Measurements from ENCODE around the gene PLEK. TPM values are rescaled to one million over a fixed set of nuclear protein-coding genes. Genes with fewer than 3 reads are reported as not detected.

PLEK gene
- total RNA-seq, 1 experiment from 2014 or later: not detected

GRCh38 chr2:68417926-68418325 lies 52.8 kb downstream of the PLEK start:
- Mint-ChIP-seq H3K4me3 (ENCODE audit: low read depth, unreplicated experiment) (no peak overlapping the region), H3K9me3 (ENCODE audit: low read depth, unreplicated experiment) (no peaks in the 10 kb centered on the region), H3K27me3 (ENCODE audit: unreplicated experiment) (peaks cover 47% of the 10 kb centered on the region), H3K36me3 (ENCODE audit: insufficient read depth, unreplicated experiment) (no peaks in the 10 kb centered on the region), H3K27ac (ENCODE audit: unreplicated experiment) (no peak overlapping the region), H3K4me1 (ENCODE audit: low read depth, unreplicated experiment) (no peaks in the 10 kb centered on the region)
- TF ChIP-seq CTCF (IDR thresholded peaks at IDR 0.05; ENCODE audit: unreplicated experiment): no peak
- no peak for DNase-seq
- intact Hi-C loops (cut with micrococcal nuclease; ENCODE audit: unreplicated experiment): no loop called here
- CTCF ChIA-PET: interaction anchor here (0.9 kb wide), 1 partner anchor 23 kb away, joined by 3 read pairs; no protein-coding TSS in a partner anchor
- BruUV-seq (replicated peaks): no TSS peak

- Mint-ChIP-seq H3K27me3 (ENCODE audit: unreplicated experiment) (peaks cover 47% of the 10 kb centered on the region), H3K36me3 (ENCODE audit: insufficient read depth, unreplicated experiment) (no peaks in the 10 kb centered on the region), H3K27ac (ENCODE audit: unreplicated experiment) (no peak overlapping the region), H3K4me3 (ENCODE audit: low read depth, unreplicated experiment) (no peak overlapping the region), H3K4me1 (ENCODE audit: low read depth, unreplicated experiment) (no peaks in the 10 kb centered on the region), H3K9me3 (ENCODE audit: low read depth, unreplicated experiment) (no peaks in the 10 kb centered on the region)
- intact Hi-C loops (cut with micrococcal nuclease; ENCODE audit: unreplicated experiment): no loop called here
- no peak for TF ChIP-seq CTCF (IDR thresholded peaks at IDR 0.05; ENCODE audit: unreplicated experiment)
- no TSS peak for BruUV-seq (replicated peaks)
- no peak for DNase-seq
- CTCF ChIA-PET: interaction anchor here (0.9 kb wide), 1 partner anchor 22 kb away, joined by 3 read pairs; no protein-coding TSS in a partner anchor
Observed at GRCh38 chr2:68418419-68418818, 53.3 kb downstream of the PLEK start.

GRCh38 chr2:68418855-68419254 lies 53.8 kb downstream of the PLEK start:
- no peak for DNase-seq
- CTCF ChIA-PET: interaction anchor here (0.9 kb wide), 1 partner anchor 22 kb away, joined by 3 read pairs; no protein-coding TSS in a partner anchor
- H3K36me3 Mint-ChIP-seq (ENCODE audit: insufficient read depth, unreplicated experiment): no peaks in the 10 kb centered on the region
- TF ChIP-seq CTCF (IDR thresholded peaks at IDR 0.05; ENCODE audit: unreplicated experiment): no peak
- no peaks in the 10 kb centered on the region for H3K4me1 Mint-ChIP-seq (ENCODE audit: low read depth, unreplicated experiment)
- no peak overlapping the region for H3K4me3 Mint-ChIP-seq (ENCODE audit: low read depth, unreplicated experiment)
- intact Hi-C loops (cut with micrococcal nuclease; ENCODE audit: unreplicated experiment): no loop called here
- no peaks in the 10 kb centered on the region for H3K9me3 Mint-ChIP-seq (ENCODE audit: low read depth, unreplicated experiment)
- H3K27me3 Mint-ChIP-seq (ENCODE audit: unreplicated experiment): peaks cover 47% of the 10 kb centered on the region
- no peak overlapping the region for H3K27ac Mint-ChIP-seq (ENCODE audit: unreplicated experiment)
- BruUV-seq (replicated peaks): no TSS peak

DNA sequence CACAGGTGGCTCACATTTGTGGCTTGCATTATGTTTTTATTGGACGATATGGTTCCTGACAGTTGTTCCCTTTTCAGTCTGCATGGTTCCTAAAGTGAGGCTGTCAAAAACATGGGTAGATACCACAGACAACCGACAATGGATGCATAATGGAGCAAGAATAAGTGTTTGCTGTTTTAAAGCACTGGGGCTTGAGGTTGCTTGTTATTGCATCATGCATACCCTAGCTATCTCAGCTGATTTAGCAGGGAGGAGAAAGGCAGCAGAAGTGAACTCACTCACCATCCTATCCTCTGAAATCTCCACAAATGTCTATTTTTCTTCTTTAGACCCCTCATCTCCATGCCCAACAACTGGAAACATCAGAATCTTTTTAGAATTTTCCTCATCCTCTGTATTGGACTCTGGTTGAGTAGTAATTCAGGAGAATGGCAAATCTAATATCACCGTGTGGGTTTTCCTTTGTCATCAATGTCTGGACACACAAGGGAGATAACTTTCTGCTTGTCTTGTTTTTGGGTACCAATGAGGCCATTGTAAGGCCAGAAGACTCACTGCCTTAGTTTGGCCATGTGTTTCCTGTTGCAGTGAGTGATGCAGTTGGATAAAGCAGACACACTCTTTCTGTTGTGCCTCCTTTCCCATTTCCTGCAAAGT lies 55.3 kb downstream of the PLEK start:
- intact Hi-C loops (cut with micrococcal nuclease; ENCODE audit: unreplicated experiment): no loop called here

More for the DNA sequence above, 55.3 kb downstream of the PLEK start:
- CTCF ChIA-PET: no interaction called here
- Mint-ChIP-seq H3K36me3 (ENCODE audit: insufficient read depth, unreplicated experiment) (no peaks in the 10 kb centered on the region), H3K27ac (ENCODE audit: unreplicated experiment) (no peak overlapping the region), H3K4me1 (ENCODE audit: low read depth, unreplicated experiment) (no peaks in the 10 kb centered on the region), H3K4me3 (ENCODE audit: low read depth, unreplicated experiment) (no peak overlapping the region), H3K27me3 (ENCODE audit: unreplicated experiment) (peaks cover 47% of the 10 kb centered on the region), H3K9me3 (ENCODE audit: low read depth, unreplicated experiment) (no peaks in the 10 kb centered on the region)
- no TSS peak for BruUV-seq (replicated peaks)
- DNase-seq: no peak
- TF ChIP-seq CTCF (IDR thresholded peaks at IDR 0.05; ENCODE audit: unreplicated experiment): no peak
